HEK293T (cell line): ENCODE data around the gene SLC12A8.

Source experiments
- CTCF ChIA-PET: fragments of 350-600 bp; formaldehyde crosslinking; extraction: SDS; loops from one replicate; lab custom pipeline; 2021; ENCODE audit warnings: antibody characterized with exemption, inconsistent platforms; lab: Yijun Ruan, JAX
- POLR2A ChIA-PET: fragments of 350-600 bp; formaldehyde crosslinking; extraction: SDS; loops from one replicate; lab custom pipeline; 2020; ENCODE audit warnings: antibody characterized with exemption, inconsistent platforms; lab: Yijun Ruan, JAX
- DNase-seq: peaks from one replicate; pipeline ENCODE4 v3.0.0; 2012; ENCODE audit warnings: mixed read lengths; ENCODE audit errors: extremely low spot score
- ARNT ChIP-seq: fragments of 450-650 bp; IDR thresholded peaks from 2 replicates; pipeline ENCODE4 v1.6.1; 2017; ENCODE audit warnings: mild to moderate bottlenecking
- BHLHE40 ChIP-seq: fragments of 450-650 bp; IDR thresholded peaks from 2 replicates; pipeline ENCODE4 v1.6.1; 2016; ENCODE audit warnings: mild to moderate bottlenecking, moderate library complexity, borderline replicate concordance
- CTBP1 ChIP-seq: fragments of 450-650 bp; IDR thresholded peaks from 2 replicates; pipeline ENCODE4 v1.6.1; 2016; ENCODE audit warnings: borderline replicate concordance
- ELF4 ChIP-seq: fragments of 450-650 bp; IDR thresholded peaks from 2 replicates; pipeline ENCODE4 v1.6.1; 2017; ENCODE audit warnings: antibody characterized with exemption
- FOXA1 ChIP-seq: fragments of 450-650 bp; IDR thresholded peaks from 2 replicates; pipeline ENCODE4 v1.6.1; 2016; ENCODE audit warnings: mild to moderate bottlenecking
- FOXK2 ChIP-seq: fragments of 450-650 bp; IDR thresholded peaks from 2 replicates; pipeline ENCODE4 v1.6.1; 2016; ENCODE audit warnings: mild to moderate bottlenecking
- FOXM1 ChIP-seq: fragments of 450-650 bp; IDR thresholded peaks from 2 replicates; pipeline ENCODE4 v1.6.1; 2017; ENCODE audit warnings: mild to moderate bottlenecking, borderline replicate concordance
- HDGF ChIP-seq: fragments of 450-650 bp; IDR thresholded peaks from 2 replicates; pipeline ENCODE4 v1.6.1; 2017; ENCODE audit warnings: antibody characterized with exemption, borderline replicate concordance
- L3MBTL2 ChIP-seq: fragments of 450-650 bp; conservative IDR thresholded peaks from 2 replicates; pipeline ENCODE4 v1.6.1; 2016; ENCODE audit warnings: mild to moderate bottlenecking
- LEF1 ChIP-seq: fragments of 450-650 bp; IDR thresholded peaks from 2 replicates; pipeline ENCODE4 v1.6.1; 2017; ENCODE audit warnings: mild to moderate bottlenecking, borderline replicate concordance
- NFRKB ChIP-seq: fragments of 450-650 bp; IDR thresholded peaks from 2 replicates; pipeline ENCODE4 v1.6.1; 2016; ENCODE audit warnings: mild to moderate bottlenecking, moderate library complexity
- SP1 ChIP-seq: fragments of 450-650 bp; IDR thresholded peaks from 2 replicates; pipeline ENCODE4 v1.6.1; 2017
- SUZ12 ChIP-seq: fragments of 450-650 bp; IDR thresholded peaks from 2 replicates; pipeline ENCODE4 v1.6.1; 2016; ENCODE audit warnings: mild to moderate bottlenecking
- TARDBP ChIP-seq: fragments of 450-650 bp; IDR thresholded peaks from 2 replicates; pipeline ENCODE4 v1.6.1; 2016
- ZNF384 ChIP-seq: fragments of 450-650 bp; IDR thresholded peaks from 2 replicates; pipeline ENCODE4 v1.6.1; 2016
- TF ChIP-seq, protein P1 (sequence below): fragments of 450-650 bp; IDR thresholded peaks from 2 replicates; pipeline ENCODE4 v1.6.1; 2016

SLC12A8 gene

DNA sequence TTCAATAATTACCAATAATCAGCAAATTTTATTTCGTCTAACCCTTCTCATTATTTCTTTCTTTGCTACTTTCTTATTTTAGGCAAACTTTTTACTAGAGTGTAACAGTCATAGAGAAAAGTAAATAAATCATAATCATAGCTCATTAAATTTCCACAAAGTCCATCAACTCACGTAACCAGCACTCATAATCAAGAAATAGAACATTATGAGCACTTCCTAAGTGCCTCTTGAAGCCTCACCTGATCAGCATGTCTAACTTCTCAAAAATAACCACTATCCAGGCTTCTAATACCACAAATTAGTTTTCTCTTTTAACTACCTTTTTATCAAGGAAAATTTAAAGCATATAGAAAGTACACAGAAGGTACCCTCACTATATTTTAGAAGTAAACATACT is 38.4 kb upstream of the SLC12A8 start:
- CTCF ChIA-PET, result no interaction called here
- POLR2A ChIA-PET, result no interaction called here
- TF ChIP-seq FOXK2 (no peak), FOXA1 (no peak), SP1 (no peak)

DNA sequence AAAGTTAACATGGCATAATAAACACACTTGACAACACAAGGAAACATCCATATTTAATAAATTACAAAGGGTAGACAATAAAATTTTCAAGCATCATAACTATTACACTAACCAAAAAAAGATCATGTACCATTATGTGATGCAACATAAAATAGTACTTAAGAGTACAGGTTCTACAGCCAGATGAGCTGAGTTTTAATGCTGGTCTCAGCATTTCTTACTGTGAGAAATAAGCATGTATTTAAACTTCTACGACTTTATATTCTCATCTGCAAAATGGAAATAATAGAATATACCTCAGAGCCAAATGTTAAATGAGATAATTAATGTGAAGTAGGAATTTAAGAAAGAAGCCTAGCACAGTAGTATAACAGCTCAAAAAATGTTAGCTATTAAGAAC is 33.7 kb upstream of the SLC12A8 start:
- CTCF ChIA-PET, result no interaction called here
- DNase-seq, result no peak
- TF ChIP-seq FOXM1, result no peak
- TF ChIP-seq TARDBP, result no peak
- TF ChIP-seq LEF1, result no peak
- no peak for TF ChIP-seq L3MBTL2
- TF ChIP-seq CTBP1, result no peak
- no peak for TF ChIP-seq HDGF
- TF ChIP-seq ELF4, result no peak
- no peak for TF ChIP-seq ZNF384
- no peak for TF ChIP-seq SUZ12
- no peak for TF ChIP-seq BHLHE40
- no peak for TF ChIP-seq SP1
- TF ChIP-seq FOXA1, result no peak
- no peak for TF ChIP-seq NFRKB
- no peak for TF ChIP-seq FOXK2
- TF ChIP-seq, protein P1, sequence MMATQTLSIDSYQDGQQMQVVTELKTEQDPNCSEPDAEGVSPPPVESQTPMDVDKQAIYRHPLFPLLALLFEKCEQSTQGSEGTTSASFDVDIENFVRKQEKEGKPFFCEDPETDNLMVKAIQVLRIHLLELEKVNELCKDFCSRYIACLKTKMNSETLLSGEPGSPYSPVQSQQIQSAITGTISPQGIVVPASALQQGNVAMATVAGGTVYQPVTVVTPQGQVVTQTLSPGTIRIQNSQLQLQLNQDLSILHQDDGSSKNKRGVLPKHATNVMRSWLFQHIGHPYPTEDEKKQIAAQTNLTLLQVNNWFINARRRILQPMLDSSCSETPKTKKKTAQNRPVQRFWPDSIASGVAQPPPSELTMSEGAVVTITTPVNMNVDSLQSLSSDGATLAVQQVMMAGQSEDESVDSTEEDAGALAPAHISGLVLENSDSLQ, result no peak
- TF ChIP-seq ARNT, result no peak
- POLR2A ChIA-PET, result no interaction called here

More for the DNA sequence above, 38.4 kb upstream of the SLC12A8 start:
- DNase-seq, result no peak

DNA sequence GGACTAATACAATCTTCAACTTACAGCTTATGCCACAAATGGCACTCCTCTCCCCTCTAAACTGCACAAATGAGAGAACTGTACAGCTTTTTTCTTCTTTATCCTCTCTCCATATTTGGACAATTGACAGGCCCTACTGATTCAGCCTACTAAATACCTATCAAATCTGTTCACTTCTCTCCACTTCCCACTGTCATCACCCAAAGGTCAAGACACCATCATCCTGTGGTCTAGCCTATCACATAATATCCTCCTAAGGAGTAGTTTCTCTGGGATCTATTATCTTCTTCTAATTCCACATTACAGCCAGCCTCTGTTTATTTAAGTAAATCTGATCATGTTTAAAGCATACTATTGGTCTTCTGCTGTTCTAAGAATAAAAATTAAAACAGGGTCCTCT is 33.0 kb upstream of the SLC12A8 start:
- CTCF ChIA-PET, result no interaction called here
- POLR2A ChIA-PET, result no interaction called here
- no peak for TF ChIP-seq HDGF
- TF ChIP-seq FOXM1, result no peak
- TF ChIP-seq ZNF384, result no peak
- TF ChIP-seq TARDBP, result no peak
- no peak for TF ChIP-seq ARNT
- no peak for TF ChIP-seq CTBP1
- no peak for TF ChIP-seq LEF1
- TF ChIP-seq SP1, result no peak
- TF ChIP-seq SUZ12, result no peak
- no peak for TF ChIP-seq FOXK2
- TF ChIP-seq NFRKB, result no peak
- no peak for TF ChIP-seq FOXA1
- TF ChIP-seq, protein P1, result no peak
- TF ChIP-seq ELF4, result no peak
- no peak for DNase-seq

DNA sequence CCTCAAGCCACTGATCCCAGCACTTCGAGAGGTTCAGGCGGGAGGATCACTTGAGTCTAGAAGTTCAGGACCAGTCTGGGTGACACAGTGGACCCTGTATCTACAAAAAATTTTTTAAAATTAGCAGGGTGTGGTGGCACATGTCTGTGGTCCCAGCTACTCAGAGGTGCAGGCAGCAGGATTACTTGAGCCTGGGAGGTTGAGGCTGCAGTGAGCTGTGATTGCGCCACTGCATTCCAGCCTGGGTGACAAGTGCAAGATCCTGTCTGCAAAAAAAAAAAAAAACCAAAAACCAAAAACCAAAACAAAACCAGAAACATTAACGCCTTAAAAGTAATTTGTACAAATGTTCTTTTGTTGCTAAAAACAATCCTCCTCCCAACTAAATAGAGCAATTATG is 27.9 kb upstream of the SLC12A8 start:
- POLR2A ChIA-PET, result no interaction called here
- CTCF ChIA-PET, result no interaction called here
- no peak for DNase-seq
- no peak for TF ChIP-seq FOXA1
- TF ChIP-seq TARDBP, result no peak
- TF ChIP-seq HDGF, result no peak
- no peak for TF ChIP-seq SP1
- TF ChIP-seq, protein P1, result no peak
- no peak for TF ChIP-seq ARNT
- no peak for TF ChIP-seq SUZ12
- TF ChIP-seq ZNF384, result no peak
- no peak for TF ChIP-seq FOXK2
- TF ChIP-seq L3MBTL2, result no peak
- TF ChIP-seq ELF4, result no peak
- no peak for TF ChIP-seq NFRKB
- no peak for TF ChIP-seq CTBP1
- TF ChIP-seq FOXM1, result no peak
- TF ChIP-seq BHLHE40, result no peak
- TF ChIP-seq LEF1, result no peak

DNA sequence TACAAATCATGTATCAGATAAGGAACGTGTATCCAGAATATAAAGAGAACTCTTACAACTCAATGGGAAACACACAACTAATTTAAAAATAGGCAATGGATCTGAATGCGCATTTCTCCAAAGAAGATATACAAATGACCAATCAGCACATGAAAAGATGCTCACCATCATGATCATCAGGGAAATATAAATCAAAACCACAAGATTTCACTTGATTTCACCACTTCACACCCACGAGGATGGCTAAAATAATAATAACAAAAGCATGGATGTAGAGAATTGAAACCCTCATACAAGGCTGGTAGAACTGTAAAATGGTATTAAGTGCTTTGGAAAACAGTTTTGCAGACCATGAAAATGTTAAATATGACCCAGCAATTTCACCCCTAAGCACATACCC is 26.7 kb upstream of the SLC12A8 start:
- no peak for DNase-seq
- ChIA-PET POLR2A (no interaction called here), CTCF (no interaction called here)
- no peak for TF ChIP-seq FOXA1
- TF ChIP-seq FOXM1, result no peak
- no peak for TF ChIP-seq SUZ12
- TF ChIP-seq L3MBTL2, result no peak
- TF ChIP-seq, protein P1, result no peak
- no peak for TF ChIP-seq BHLHE40
- TF ChIP-seq LEF1, result no peak

DNA sequence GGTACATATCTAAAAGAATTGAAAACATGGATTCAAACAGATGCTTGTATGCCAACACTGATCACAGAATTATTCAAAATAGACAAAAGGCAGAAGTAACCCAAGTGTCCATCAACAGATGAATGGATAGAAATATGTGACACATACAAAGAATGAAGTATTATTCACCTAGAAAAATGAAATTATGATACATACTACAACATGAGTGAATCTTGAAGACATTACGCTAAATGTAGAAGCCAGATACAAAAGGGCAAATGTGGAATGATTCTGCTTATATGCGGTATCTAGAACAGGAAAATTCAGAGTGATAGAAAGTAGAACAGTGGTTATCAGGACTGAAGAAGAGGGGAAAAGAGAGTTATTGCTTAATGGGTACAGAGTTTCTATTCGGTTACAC is 26.2 kb upstream of the SLC12A8 start:
- DNase-seq, result no peak
- ChIA-PET CTCF (no interaction called here), POLR2A (no interaction called here)
- TF ChIP-seq FOXK2 (no peak), FOXA1 (no peak)
- TF ChIP-seq, protein P1, result no peak
